Measurements from ENCODE around the gene PDP2.
"Not testable (repeated sequence)": the region's sequence is repeated elsewhere in the genome, so short reads cannot be mapped to it uniquely, and the experiment has no call there.

The PDP2 gene

GRCh38 chr16:66853261-66854139, 26.8 kb upstream of the PDP2 start:
- no peak for DNase-seq

DNA sequence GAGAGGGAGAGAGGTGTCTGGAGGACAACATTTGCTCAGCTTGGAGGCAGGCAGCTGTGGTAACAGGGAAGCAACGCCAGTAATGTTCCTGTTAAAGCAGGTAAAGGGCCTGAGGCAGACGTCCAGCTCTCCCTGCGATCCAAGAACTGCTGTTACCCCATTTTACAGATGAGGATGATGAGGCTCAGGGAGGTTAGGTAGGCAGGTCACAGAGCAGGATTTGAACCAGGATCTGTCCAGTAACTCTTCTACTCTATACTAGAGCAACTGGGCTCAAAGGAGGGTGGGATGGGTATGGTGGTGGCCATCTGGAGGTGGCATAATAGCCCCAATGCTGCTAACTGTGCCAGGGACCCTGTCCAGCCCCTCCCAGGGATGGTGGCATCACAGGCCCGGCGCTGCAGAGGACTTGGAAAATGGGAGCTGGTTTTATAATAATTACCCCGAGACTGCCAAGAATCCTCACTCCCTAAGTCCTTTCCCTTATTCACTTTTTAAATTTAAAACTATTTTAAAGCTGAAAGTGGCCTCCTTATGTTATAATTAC, 24.1 kb upstream of the PDP2 start:
- DNase-seq: no peak

GRCh38 chr16:66856801-66857200, 23.5 kb upstream of the PDP2 start:
- no peak for DNase-seq

DNA sequence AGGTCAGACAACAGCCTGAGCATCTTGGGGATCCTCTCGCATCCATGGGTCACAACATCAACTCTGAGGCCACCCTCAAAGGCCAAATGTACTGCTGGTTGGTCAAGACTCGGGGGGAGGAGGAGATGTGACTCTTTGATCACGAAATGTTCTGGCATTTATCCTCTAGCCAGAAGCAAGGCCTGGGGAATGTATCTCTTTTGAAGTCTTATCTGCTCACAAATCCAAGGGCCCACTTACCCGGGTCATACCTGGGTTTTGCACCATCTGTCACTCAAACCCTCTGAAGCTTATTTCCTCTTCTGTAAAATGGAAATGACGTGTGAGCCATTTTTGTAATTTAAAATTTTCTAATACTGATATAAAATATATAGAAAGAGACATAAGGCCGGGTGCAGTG, 22.9 kb upstream of the PDP2 start:
- no peak for DNase-seq

DNA sequence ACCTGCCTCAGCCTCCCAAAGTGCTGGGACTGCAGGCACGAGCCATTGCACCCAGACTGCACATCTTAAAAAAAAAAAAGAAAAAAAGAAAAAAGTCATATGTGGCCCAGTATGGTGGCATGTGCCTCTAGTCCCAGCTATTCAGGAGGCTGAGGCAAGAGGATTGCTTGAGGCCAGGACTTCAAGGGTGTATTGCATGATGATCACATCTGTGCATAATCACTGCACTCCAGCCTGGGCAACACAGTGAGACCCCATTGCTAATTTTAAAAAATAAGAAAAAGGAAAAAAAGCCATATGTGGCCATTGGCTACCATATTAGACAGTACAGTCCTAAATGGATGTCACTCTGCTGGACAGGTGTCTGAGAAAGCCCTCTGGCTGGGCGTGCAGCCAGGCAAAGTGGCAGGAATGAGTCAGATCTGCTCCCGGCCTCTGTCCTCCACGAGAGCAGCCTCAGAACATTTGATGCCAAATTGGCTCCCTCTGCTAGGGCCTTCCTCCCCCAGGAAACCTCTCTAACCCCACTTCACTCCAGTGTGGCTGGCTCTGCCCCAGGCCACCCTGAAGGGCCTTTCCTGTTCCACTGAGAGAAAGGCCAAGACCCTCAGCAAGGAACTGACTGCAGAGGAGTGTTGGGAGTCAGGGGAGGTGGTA, 21.4 kb upstream of the PDP2 start:
- no peak for DNase-seq

- no peak for DNase-seq
These were observed 20.8 kb upstream of the PDP2 start for GRCh38 chr16:66859397-66860068.

GRCh38 chr16:66862023-66862520, 18.2 kb upstream of the PDP2 start:
- DNase-seq: no peak

DNA sequence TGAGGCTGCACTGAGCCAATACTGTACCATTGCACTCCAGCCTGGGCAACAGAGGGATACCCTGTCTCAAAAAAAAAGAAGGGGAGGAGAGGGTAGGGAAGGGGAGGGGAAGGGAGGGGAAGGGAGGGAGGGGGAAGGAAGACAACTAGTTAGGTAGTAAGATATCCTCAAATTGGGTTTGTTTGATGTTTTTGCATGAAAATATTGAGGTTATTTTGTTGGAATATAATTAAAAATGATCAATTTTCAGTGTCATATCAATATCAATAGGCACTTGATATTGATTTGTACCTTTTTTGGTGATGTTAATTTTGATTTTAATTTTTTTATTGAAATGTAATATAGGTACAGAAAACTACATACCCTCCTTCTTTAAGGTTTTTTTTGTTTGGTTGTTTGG, 16.6 kb upstream of the PDP2 start:
- DNase-seq: no peak

GRCh38 chr16:66869424-66869823, 10.9 kb upstream of the PDP2 start:
- no peak for DNase-seq

GRCh38 chr16:66871363-66871762, 9.0 kb upstream of the PDP2 start:
- not testable (repeated sequence) for DNase-seq

GRCh38 chr16:66871840-66872239, 8.5 kb upstream of the PDP2 start:
- no peak for DNase-seq

- DNase-seq: no peak
These were observed 7.8 kb upstream of the PDP2 start for GRCh38 chr16:66872559-66872942.

DNA sequence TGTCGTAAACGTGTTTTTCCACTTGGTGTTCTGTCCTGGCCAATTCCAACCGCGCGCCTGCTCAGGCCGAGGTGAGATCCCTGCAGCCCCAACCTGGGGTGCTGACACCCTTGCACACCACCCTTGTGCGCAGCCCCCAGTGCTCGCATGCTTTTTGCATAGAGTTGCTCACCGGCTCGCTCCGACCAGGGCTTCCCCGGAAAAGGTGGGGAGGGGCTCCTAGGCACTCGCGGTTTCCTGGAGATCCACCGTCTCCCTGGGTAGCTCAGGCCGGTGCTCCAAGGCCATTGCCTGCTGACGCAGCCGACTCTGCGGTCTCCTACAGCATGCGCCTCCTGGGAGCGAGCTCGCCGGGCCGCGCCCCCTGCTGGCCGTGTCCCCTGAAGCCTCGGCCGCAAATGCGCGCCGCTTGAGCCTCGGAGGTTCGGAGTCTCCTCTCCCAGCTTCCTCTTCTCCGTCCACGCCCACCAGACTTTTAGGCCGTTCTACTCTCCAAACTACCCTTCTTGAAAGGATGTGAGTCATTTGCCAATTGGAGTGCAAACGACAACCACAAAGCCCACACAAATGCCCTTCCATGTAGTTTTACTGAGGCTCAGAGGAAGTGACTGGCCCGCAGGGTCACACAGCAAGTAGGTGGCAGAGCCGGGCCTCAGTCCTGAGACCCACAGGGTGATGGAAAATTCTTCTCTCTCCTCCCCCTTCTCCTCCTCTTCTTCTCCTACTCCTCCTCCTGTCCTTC, 7.2 kb upstream of the PDP2 start:
- peak; percentile 89 for DNase-seq

- no peak for DNase-seq
These were observed 6.6 kb upstream of the PDP2 start for GRCh38 chr16:66873685-66874055.

GRCh38 chr16:66874079-66874775, 6.1 kb upstream of the PDP2 start:
- no peak for DNase-seq

GRCh38 chr16:66878067-66878466, 2.2 kb upstream of the PDP2 start:
- DNase-seq: no peak

- no peak for DNase-seq
These were observed 701 bp downstream of the PDP2 start for GRCh38 chr16:66881014-66881417.

GRCh38 chr16:66881560-66881959, 1.2 kb downstream of the PDP2 start:
- DNase-seq: no peak

GRCh38 chr16:66881964-66882508, 1.7 kb downstream of the PDP2 start:
- no peak for DNase-seq

- no peak for DNase-seq
These were observed 2.4 kb downstream of the PDP2 start for GRCh38 chr16:66882702-66883101.

- DNase-seq: no peak
These were observed 5.2 kb downstream of the PDP2 start for GRCh38 chr16:66885491-66885890.

DNA sequence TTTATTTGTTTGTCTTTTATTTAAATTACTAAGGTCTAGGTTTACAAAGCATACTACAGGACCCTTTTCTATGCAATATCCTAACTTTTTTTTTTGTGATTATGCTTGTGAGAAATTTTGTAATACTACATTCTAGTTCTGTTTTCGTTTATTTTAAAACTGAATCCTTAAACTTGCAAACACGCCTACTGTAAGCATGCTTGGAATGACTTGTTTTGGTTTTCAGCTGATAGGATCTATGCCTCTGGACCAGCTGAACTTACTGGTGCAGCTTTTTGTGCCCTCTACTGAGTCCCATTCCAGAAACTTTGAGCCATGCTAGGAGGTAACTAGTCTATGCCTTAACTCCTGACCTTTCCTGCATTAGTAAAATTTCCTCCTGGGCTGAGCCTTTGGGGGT, 6.0 kb downstream of the PDP2 start:
- no peak for DNase-seq

All from left hindlimb (tissue), 1 donor.